Measurements from ENCODE around the gene ITGB5. TPM values are rescaled to one million over a fixed set of nuclear protein-coding genes. Genes with fewer than 3 reads are reported as not detected.
A peak's percentile ranks its signal among the peaks of the same experiment; 100 is the strongest.

The ITGB5 gene
- polyA plus RNA-seq, 1 donor from 2014 or later, result 0.69 TPM

DNA sequence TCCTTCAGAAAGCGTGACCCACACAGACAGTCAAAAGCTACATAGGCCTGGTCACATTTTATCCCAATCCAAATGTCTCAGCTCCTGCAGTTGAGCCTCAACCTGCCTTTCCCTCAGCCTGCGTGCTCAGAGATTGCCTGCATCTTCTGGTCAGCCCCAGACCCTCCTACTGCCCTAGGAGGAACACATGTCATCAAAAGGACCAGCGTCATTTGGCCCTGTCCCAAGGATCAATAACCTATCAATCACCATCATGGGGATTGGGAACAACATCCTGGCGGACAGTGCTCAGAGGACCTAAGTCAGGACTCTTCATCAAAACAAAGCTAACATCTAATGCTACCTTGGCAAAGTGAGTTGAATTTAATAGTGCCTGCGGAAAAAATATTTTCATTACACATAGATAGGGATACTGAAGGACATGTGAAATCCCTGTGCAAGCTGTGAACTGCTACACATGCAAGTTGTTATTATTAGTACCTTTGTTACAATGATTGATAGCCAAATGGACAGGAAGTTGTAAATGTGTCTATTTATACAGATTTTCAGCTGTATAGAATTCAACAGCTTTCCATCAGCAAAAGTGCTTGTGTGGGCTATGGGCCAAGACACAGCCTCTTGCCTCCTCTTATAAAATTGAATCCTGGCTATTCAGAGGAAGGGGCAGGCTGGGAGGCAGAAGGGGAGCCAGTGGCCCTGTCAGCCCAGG is 109.2 kb downstream of the ITGB5 start:
- no peaks in the 10 kb centered on the region for H3K36me3 Mint-ChIP-seq
- H3K4me1 Mint-ChIP-seq, result peaks cover 0 to 5% (median 2%) of the 10 kb centered on the region in 3 donors
- H3K27me3 Mint-ChIP-seq, result peaks cover 27% of the 10 kb centered on the region
- no peak overlapping the region for H3K27ac Mint-ChIP-seq
- peaks cover 0 to 2% (median 0%) of the 10 kb centered on the region in 3 donors for H3K9me3 Mint-ChIP-seq
- H3K4me3 Mint-ChIP-seq, result no peak overlapping the region

DNA sequence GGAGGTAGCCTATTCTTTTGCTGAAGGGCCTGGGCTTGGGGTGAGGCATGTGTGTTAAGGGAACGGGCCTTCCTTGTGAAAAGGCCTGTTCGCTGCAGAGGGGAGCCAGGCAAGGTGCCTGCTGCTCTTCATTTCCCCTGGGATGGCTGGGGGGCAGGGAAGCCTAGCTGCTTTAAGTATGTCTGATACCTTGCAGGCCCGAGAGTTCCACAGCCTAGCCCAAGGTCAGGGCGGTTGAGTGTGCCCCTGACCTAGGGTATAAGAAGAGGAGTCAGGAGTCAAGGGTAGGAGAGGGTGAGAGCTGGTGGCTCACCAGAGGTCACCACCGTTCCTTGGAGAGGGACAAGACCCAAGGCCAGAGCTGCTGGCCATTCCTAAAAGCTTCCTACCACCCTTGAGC is 110.3 kb downstream of the ITGB5 start:
- no peaks in the 10 kb centered on the region for H3K36me3 Mint-ChIP-seq

DNA sequence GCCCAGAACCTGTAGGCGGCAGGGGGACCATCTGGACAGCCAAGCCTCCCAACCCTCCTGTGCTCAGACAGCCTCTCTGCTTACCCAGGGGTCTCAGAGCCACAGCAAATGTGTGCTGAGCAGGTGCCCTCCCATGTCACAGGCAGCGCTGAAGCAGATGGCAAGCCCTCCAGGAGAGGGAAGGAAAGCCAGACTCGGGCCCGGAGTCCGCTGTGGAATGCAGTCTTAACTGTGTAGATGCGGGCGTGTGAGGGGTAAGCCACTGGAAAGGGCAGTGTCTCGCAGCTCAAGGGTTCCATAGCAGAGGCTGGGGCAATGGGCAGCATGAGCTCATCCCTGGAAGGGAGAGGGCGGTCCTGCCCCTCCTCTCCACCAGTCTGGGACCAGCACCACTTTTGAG is 111.3 kb downstream of the ITGB5 start:
- Mint-ChIP-seq H3K9me3 (peaks cover 0 to 2% (median 0%) of the 10 kb centered on the region in 3 donors), H3K4me3 (no peak overlapping the region)

More for the DNA sequence above, 110.3 kb downstream of the ITGB5 start:
- Mint-ChIP-seq H3K9me3 (peaks cover 0 to 2% (median 0%) of the 10 kb centered on the region in 3 donors), H3K4me1 (peaks cover 0 to 5% (median 2%) of the 10 kb centered on the region in 3 donors), H3K27me3 (peaks cover 28% of the 10 kb centered on the region), H3K4me3 (no peak overlapping the region), H3K27ac (no peak overlapping the region)

DNA sequence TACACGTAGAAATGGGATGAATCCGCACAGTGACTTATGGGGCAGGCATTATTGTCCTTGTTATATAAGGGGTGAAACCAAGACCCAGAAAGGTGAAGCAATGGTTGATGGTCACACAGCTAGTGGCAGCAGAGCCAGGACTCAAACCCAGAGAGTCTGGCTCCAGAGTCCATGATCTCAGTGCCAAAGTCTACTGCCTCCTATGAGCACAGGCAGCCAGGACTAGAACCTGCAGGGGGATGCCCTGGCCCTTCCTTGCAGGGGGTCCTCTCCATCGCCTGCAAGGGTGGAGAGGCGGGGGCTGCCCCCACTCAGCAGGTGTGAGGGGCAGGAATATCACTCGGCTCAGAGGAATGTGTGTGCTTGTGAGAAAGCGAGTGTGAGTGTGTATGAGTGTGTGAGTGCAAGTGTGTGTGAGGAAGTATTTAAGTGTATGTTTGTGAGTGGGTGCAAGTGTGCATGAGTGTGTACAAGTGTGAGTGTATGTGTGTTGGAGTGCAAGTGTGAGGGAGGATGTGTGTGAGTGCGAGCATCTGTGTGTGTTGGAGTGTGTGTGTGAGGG is 112.2 kb downstream of the ITGB5 start:
- Mint-ChIP-seq H3K27me3 (peaks cover 31% of the 10 kb centered on the region), H3K4me3 (no peak overlapping the region), H3K4me1 (peaks cover 0 to 3% (median 2%) of the 10 kb centered on the region in 3 donors), H3K36me3 (no peaks in the 10 kb centered on the region), H3K9me3 (peaks cover 0 to 2% (median 0%) of the 10 kb centered on the region in 3 donors), H3K27ac (no peak overlapping the region)

More for the DNA sequence above, 111.3 kb downstream of the ITGB5 start:
- Mint-ChIP-seq H3K36me3 (no peaks in the 10 kb centered on the region), H3K4me1 (peaks cover 0 to 3% (median 2%) of the 10 kb centered on the region in 3 donors), H3K27ac (no peak overlapping the region), H3K27me3 (peaks cover 28% of the 10 kb centered on the region)

DNA sequence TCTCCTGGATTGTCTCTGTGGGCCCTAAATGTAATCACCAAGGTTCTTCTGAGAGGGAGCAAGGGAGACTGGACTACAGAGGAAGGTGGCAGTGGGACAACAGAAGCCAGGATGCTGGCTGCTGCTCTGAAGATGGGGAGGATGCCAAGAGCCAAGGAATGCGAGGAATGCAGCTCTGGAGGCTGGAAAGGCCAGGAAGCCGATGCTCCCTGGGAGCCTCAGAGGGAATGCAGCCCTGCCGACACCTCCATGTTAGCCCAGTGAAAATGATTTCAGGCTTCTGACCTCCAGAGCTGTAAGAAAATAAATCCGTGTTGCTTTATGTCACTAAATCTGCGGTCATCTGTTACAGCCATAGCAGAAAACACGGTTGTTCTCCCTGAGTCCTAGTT is 112.8 kb downstream of the ITGB5 start:
- H3K27me3 Mint-ChIP-seq, result peaks cover 35% of the 10 kb centered on the region
- H3K9me3 Mint-ChIP-seq, result peaks cover 0 to 2% (median 0%) of the 10 kb centered on the region in 3 donors
- H3K4me1 Mint-ChIP-seq, result peaks cover 0 to 3% (median 0%) of the 10 kb centered on the region in 3 donors
- H3K4me3 Mint-ChIP-seq, result no peak overlapping the region
- no peak overlapping the region for H3K27ac Mint-ChIP-seq
- H3K36me3 Mint-ChIP-seq, result no peaks in the 10 kb centered on the region

DNA sequence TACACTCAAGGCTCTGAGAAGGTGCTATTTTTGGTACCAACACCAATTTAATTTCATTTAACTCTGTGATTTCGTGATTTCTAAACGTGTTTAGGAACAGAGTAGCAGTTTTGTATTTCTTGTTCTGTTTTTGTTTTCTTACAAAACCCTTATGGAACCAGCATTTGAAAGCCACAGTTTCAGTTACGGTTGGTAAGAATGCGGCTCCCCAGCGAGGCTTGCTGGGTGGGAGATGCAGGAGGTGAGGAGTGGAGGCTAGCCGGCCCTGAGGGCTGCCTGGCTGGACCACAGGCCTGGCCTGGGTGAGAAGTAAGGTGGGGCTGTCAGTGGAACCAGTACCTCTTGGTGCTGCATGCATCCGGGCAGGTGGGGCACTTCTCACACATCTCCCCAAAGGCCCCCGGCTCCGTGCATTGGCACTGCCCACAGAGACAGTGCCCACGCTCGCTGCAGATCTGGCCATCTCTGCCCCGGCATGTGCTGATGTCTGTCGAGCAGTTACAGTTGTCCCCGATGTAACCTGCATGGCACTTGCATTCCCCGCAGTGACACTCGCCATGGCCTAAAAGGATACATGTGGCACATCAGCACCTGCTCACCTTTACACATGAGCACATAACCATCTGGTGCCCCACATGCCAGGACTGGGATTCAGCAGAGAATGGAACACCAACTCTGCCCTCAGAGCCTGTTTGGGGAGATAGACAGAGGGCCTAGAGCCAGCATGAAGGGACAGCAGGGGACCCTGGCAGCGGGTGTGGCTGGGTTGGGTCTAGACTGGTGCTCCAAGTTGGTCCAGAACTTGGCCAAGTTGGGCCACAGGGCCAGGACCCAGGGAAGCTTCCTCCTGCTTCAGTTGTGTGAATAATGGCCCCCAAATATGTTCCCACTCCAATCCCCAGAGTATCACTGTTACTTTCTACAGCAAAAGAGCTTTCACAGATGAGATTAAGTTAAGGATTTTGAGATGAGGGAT is 113.5 kb downstream of the ITGB5 start:
- Mint-ChIP-seq H3K4me3 (peak overlapping the region in 1 of 4 donors; percentile 4), H3K27me3 (peaks cover 33% of the 10 kb centered on the region), H3K27ac (no peak overlapping the region), H3K4me1 (peaks cover 0 to 3% (median 0%) of the 10 kb centered on the region in 3 donors), H3K36me3 (no peaks in the 10 kb centered on the region), H3K9me3 (peaks cover 0 to 2% (median 0%) of the 10 kb centered on the region in 3 donors)

DNA sequence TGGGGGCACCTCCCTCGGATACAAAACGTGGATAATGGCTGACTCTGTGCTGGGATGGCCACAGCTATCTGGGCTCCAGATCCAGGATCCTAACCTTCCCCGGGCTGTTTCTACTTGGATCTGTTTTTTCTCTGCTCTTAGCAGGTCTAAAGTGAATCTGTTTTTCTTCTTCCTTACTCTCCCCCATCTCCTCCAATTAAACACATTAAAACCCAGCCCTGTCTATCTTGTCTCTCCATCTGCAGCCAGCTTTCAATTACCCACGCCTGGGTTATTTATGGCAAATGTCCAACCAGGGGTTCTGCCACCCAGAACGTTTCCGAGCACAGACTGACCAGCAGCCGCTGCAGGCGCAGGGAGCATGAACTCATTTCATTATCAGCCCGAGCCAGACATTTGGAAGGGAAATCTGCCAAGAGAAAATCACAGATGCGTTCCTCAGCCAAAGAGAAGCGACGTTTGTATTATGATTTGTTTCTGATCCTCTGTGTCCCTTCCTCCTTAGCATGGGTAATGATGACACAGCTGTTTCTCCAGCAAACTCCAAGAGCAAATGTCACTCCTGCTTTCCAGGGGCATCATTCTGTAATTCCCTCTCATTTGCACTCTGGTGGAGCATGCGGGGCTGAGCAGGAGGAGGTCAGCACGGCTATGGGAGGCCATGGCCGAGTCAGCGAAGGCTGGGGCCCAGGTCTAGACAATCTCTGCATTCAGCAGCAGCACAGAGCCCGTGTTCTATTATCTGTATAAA is 114.9 kb downstream of the ITGB5 start:
- Mint-ChIP-seq H3K4me3 (no peak overlapping the region), H3K27ac (no peak overlapping the region), H3K27me3 (peaks cover 28% of the 10 kb centered on the region), H3K9me3 (peaks cover 0 to 2% (median 0%) of the 10 kb centered on the region in 3 donors), H3K36me3 (peaks cover 2% of the 10 kb centered on the region), H3K4me1 (peaks cover 0 to 3% (median 0%) of the 10 kb centered on the region in 3 donors)

DNA sequence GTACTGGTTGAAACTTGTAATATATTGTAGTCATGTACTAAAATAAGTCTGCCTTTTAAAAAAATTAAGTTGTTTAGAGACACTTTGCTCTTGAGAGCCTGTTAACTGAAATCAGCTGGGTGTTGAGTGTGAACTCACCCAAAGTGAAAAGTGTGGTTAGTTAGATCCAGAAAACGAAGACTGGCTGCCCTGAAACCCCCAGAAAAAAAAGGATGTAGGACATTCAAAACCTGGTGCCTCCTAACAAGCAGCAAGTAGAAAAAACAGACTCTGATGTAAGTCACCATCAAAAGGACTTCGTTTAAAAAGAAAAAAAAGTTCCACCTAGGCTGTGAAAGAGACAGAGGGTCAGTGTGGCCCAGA is 116.1 kb downstream of the ITGB5 start:
- no peak overlapping the region for H3K27ac Mint-ChIP-seq
- peaks cover 0 to 3% (median 0%) of the 10 kb centered on the region in 3 donors for H3K4me1 Mint-ChIP-seq
- H3K9me3 Mint-ChIP-seq, result no peaks in the 10 kb centered on the region
- no peak overlapping the region for H3K4me3 Mint-ChIP-seq
- H3K27me3 Mint-ChIP-seq, result peaks cover 24% of the 10 kb centered on the region
- H3K36me3 Mint-ChIP-seq, result peaks cover 4% of the 10 kb centered on the region

DNA sequence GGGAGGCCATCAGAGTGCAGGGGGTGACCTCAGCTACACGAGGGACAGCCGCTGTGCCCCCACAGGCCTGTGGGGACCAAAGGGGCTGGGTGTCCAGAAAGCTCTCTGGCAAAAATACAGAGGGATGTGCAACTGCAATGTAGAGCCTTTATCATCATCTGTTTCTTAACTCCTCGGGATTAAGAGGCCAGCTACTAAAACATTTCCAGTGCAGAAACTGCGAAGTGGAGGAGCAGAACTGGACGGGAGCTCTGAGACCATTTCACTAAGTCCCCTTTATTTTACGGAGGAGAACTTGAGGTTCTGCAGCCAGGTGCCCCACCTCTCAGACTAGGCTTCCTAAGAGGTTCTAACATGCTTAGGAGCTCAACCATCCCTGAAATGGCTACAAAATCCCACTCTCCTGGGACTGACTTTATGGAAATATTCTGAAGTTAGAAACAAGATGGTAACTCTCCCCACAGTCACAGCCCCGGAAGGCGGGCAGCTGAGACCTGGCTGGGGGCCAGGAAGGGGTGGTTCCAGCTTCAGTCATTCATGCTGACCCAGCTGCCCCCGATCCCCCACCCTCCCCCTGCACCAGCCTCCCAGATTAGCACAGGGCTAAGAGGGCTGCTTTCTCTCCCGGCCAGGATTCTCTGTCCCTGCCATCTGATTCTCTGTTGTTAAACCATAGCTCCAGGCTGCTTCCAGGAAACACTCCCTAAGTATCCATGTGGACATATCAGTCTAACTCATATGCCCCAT is 116.7 kb downstream of the ITGB5 start:
- Mint-ChIP-seq H3K4me3 (no peak overlapping the region), H3K27ac (peak overlapping the region in 1 of 3 donors; percentile 92), H3K27me3 (peaks cover 24% of the 10 kb centered on the region), H3K4me1 (peaks cover 0 to 3% (median 0%) of the 10 kb centered on the region in 3 donors), H3K36me3 (peaks cover 4% of the 10 kb centered on the region), H3K9me3 (no peaks in the 10 kb centered on the region)

DNA sequence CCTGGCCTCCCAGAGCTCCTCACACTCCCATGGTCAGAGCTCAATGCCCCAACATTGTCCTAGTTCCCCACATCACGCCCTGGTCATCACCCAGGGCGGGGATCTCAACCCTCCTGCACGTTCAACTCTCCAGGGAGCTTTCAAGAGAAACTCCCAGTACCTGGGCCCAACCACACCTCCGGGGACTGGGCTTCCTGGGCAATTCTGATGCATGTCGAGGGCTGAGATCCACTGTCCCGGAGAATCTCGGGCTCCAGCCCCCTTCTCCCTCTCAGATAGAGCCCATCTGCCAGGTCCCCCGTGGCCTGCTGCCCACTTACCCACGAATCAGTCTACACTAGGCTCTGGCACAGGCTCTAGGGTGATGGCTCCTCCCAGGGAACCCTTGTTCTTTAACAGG is 117.7 kb downstream of the ITGB5 start:
- Mint-ChIP-seq H3K27me3 (peaks cover 22% of the 10 kb centered on the region), H3K36me3 (peaks cover 4% of the 10 kb centered on the region), H3K4me3 (no peak overlapping the region), H3K27ac (peak overlapping the region in 1 of 3 donors; percentile 92), H3K9me3 (no peaks in the 10 kb centered on the region), H3K4me1 (no peaks in the 10 kb centered on the region)

DNA sequence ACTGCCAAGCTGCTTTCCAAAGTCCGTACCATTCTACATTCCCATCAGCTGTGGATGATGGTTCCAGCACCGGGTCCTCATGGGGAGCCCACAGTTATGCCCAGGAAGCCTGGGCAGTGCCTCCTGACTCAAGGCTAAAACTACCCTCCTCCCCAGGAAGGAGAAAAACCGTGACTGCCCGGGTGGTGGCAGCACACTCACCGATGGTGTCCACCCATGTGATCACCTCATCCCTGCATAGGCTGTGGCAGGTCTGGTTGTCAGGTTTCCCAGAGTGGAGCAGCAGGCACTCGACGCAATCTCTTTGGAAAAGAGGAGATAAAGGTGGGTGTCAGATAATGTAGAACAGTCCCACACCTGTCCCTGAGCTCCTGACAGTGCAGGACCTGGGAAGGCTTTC is 118.4 kb downstream of the ITGB5 start:
- H3K4me1 Mint-ChIP-seq, result no peaks in the 10 kb centered on the region
- H3K27me3 Mint-ChIP-seq, result peaks cover 19% of the 10 kb centered on the region
- H3K36me3 Mint-ChIP-seq, result peaks cover 4% of the 10 kb centered on the region
- H3K27ac Mint-ChIP-seq, result no peak overlapping the region
- H3K4me3 Mint-ChIP-seq, result no peak overlapping the region
- H3K9me3 Mint-ChIP-seq, result no peaks in the 10 kb centered on the region

DNA sequence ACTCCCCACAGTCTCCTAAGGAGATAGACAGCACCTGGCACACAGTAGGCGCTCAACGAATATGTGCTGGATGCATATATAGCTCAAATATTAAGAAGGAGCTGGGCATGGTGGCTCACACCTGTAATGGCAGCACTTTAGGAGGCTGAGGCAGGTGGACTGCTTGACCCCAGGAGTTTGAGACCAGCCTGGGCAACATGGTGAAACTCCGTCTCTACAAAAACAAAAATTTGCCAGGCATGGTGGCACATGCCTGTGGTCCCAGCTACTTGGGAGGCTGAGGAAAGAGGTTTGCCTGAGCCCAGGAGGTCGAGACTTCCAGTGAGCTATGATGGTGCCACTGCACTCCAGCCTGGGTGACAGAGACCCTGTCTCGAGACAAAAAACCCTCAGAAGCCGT is 119.5 kb downstream of the ITGB5 start:
- Mint-ChIP-seq H3K27me3 (peaks cover 19% of the 10 kb centered on the region), H3K4me1 (no peaks in the 10 kb centered on the region), H3K36me3 (peaks cover 4% of the 10 kb centered on the region), H3K4me3 (no peak overlapping the region), H3K9me3 (no peaks in the 10 kb centered on the region), H3K27ac (no peak overlapping the region)

DNA sequence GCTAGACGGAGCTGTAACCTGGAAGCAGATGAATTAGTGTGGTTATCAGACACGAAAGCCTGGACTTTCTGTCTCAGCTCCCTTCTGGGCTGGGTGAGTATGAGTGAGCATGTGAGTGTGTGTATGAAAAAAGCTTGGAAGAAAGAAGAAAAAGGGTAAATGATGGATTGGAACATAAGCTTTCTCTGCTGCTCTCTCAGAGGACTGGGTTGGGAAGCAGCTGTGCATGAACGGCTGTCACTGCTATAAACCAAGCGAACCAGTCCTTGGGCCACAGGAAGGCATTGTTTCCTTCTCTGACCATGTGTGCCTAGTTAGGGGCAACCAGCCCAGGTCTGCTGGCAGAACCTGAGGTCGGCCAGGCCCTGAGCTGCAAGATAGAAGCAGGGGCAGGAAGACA is 119.9 kb downstream of the ITGB5 start:
- H3K27me3 Mint-ChIP-seq, result peaks cover 16% of the 10 kb centered on the region
- H3K27ac Mint-ChIP-seq, result no peak overlapping the region
- H3K4me1 Mint-ChIP-seq, result no peaks in the 10 kb centered on the region
- H3K9me3 Mint-ChIP-seq, result no peaks in the 10 kb centered on the region
- H3K4me3 Mint-ChIP-seq, result no peak overlapping the region
- H3K36me3 Mint-ChIP-seq, result peaks cover 4% of the 10 kb centered on the region

Data from IgD-negative memory B cell (primary cell).